LoVo (cell line): ENCODE measurements around the gene CALCB.

Experiments used
- DNase-seq: peaks from one replicate; pipeline ENCODE4 v3.0.0-alpha.2; 2016; ENCODE audit warnings: low spot score

Gene CALCB

GRCh38 chr11:15118431-15118830 lies 45.0 kb downstream of the CALCB start:
- no peak for DNase-seq

- DNase-seq = no peak
Observed at GRCh38 chr11:15119352-15119751, 46.0 kb downstream of the CALCB start.

- DNase-seq = no peak
Observed at GRCh38 chr11:15119826-15120225, 46.4 kb downstream of the CALCB start.

GRCh38 chr11:15123849-15124248 lies 50.5 kb downstream of the CALCB start:
- DNase-seq = peak; percentile 24

GRCh38 chr11:15124528-15124927 lies 51.1 kb downstream of the CALCB start:
- no peak for DNase-seq

GRCh38 chr11:15127341-15127740 lies 53.9 kb downstream of the CALCB start:
- DNase-seq = no peak
